Ovary (tissue), 3 donors: ENCODE results near the gene HIPK2.

Experiments
- CTCF ChIP-seq, 3 donors: fragments of 450-650 bp in 2 of 3; fragments of 200-600 bp in 1 of 3; IDR thresholded peaks; one replicate each; pipeline versions ENCODE4 v1.5.1 to v1.8.0; 2016 to 2022; ENCODE audit warnings: antibody characterized with exemption in 3 of 3, mild to moderate bottlenecking in 1 of 3
- POLR2A ChIP-seq: fragments of 450-650 bp; IDR thresholded peaks from one replicate; pipeline ENCODE4 v1.6.1; 2017; ENCODE audit warnings: antibody characterized with exemption, mild to moderate bottlenecking, moderate library complexity
- donor health status: DM: no; HTN: no; CAD: no.

DNA sequence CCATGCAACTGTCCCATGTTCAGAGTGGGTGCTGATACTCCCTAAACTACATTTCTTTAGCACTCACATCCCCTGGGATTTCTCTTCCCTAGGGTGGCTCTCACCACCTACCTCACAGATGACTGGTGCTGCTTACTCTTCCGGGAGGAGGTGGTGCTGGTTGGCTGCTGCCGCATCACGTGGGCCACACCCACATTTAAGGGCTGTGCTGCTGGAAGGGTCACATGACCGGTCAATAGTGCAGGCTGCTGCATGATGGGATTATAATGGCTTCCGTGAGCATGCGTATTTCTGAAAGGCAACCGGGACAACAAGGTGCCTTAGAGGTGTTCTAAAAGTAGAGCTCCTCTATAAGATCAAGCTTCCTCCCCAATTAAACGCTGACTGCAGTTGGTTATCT, 177.5 kb downstream of the HIPK2 start:
- no peak for TF ChIP-seq POLR2A
- TF ChIP-seq CTCF (IDR thresholded peaks at IDR 0.05): no peak
